ENCODE measurements around the gene ASB15. TPM values are rescaled to one million over a fixed set of nuclear protein-coding genes. Genes with fewer than 3 reads are reported as not detected.

The ASB15 gene
- total and polyA plus RNA-seq, 2 of the 8 experiments (the other 6 are each of a cell fraction or from before 2014, with no cell fraction given): not detected

DNA sequence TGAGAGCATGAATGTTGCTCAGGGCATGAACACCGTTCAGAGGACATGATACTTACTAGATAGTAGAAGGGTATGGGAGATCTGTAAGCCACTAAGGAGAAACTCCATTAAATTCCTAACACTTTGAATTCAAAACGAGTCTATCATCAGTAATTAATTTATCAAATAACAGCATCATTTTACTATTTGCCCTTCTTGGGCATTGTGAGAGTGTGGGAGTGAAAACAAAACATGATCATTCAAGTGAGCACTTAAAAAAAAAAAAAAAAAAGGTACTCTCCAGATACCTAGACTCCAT, 20.5 kb upstream of the ASB15 start:
- H3K14ac ChIP-seq (ENCODE audit: insufficient read length): no peak overlapping the region
- H2BK120ac ChIP-seq (replicated peaks; ENCODE audit: low read depth, low read length): no peak overlapping the region
- H3K4me3 ChIP-seq (ENCODE audit: extremely low read depth in 1 of 4, insufficient read depth in 2 of 4, low read depth in 3 of 4, low read length in 4 of 4): no peak overlapping the region
- H3K79me1 ChIP-seq (ENCODE audit: low read depth, low read length): no peaks in the 10 kb centered on the region
- ChIA-PET POLR2A (ENCODE audit: partially characterized antibody) (interaction anchor here (1.4 kb wide), 1 partner anchor 14 kb away, joined by 3 read pairs; no protein-coding TSS in a partner anchor), CTCF (ENCODE audit: partially characterized antibody) (interaction anchor here (0.7 to 6.5 kb wide), 27 partner anchors 11 to 291 kb away, joined by 3 to 38 read pairs (median 5); partner anchors contain the start of gene NDUFA5)
- no peak overlapping the region for H3K4me2 ChIP-seq (ENCODE audit: insufficient read depth in 1 of 2, low read depth in 2 of 2, low read length in 2 of 2)
- no peaks in the 10 kb centered on the region for H3K9me3 ChIP-seq (ENCODE audit: insufficient read depth in 2 of 2, low read depth in 1 of 2, low read length in 1 of 2)
- no peak overlapping the region for H2BK15ac ChIP-seq (ENCODE audit: low read length)
- no peak overlapping the region for H3K23ac ChIP-seq (ENCODE audit: insufficient read length)
- H4K20me1 ChIP-seq (replicated peaks in 1 of 2; ENCODE audit: control insufficient read depth in 1 of 2, insufficient read depth in 2 of 2, low read length in 2 of 2): no peaks in the 10 kb centered on the region
- WGBS, 2 experiments (ENCODE audit: extremely low coverage in 1 of 2, insufficient coverage in 1 of 2, insufficient read length in 1 of 2, insufficient replicate concordance in 2 of 2, low coverage in 1 of 2, low lambda C conversion rate in 2 of 2, missing lambda C conversion rate in 1 of 2): 54% methylated on average over 2 of the region's 2 CpGs; no CpG with 5 or more reads in 1 of the 2 experiments
- H2BK20ac ChIP-seq (ENCODE audit: low read length): no peak overlapping the region
- peaks cover 0 to 3% (median 0%) of the 10 kb centered on the region in 4 experiments; a peak in 4 of 7 replicates for H3K4me1 ChIP-seq (replicated peaks in 1 of 4; ENCODE audit: control insufficient read depth in 3 of 4, insufficient read depth in 4 of 4, low read length in 3 of 4)
- H3K4ac ChIP-seq (replicated peaks; ENCODE audit: insufficient read length, low read depth, low read length): no peak overlapping the region
- H4K5ac ChIP-seq (ENCODE audit: insufficient read length, low read depth, low read length): no peak overlapping the region
- H3K79me2 ChIP-seq (ENCODE audit: control insufficient read depth in 1 of 2, insufficient read depth in 2 of 2, low read length in 2 of 2): no peaks in the 10 kb centered on the region
- no peak overlapping the region for H3K56ac ChIP-seq (replicated peaks; ENCODE audit: insufficient read length, low read depth, low read length)
- H2AK5ac ChIP-seq (ENCODE audit: low read depth, low read length): no peak overlapping the region
- H2BK12ac ChIP-seq (ENCODE audit: low read depth, low read length): no peak overlapping the region
- H3K18ac ChIP-seq (ENCODE audit: extremely low read depth, low read length): no peak overlapping the region
- H4K91ac ChIP-seq (replicated peaks; ENCODE audit: insufficient read length, low read length): no peak overlapping the region
- no peak overlapping the region for H3K27ac ChIP-seq (ENCODE audit: low read depth, low read length)
- no peak overlapping the region for H3K9ac ChIP-seq (replicated peaks in 1 of 4; ENCODE audit: extremely low read depth in 1 of 4, low read depth in 3 of 4, low read length in 3 of 4)
- no peak overlapping the region for H2BK5ac ChIP-seq (ENCODE audit: low read depth, low read length)
- H3K36me3 ChIP-seq (ENCODE audit: control insufficient read depth in 2 of 4, insufficient read depth in 4 of 4, low read length in 3 of 4): no peaks in the 10 kb centered on the region
- no peak for DNase-seq (ENCODE audit: low read depth in 1 of 2, low spot score in 2 of 2)
- no peaks in the 10 kb centered on the region for H3K23me2 ChIP-seq (ENCODE audit: low read depth, low read length)
- H3K27me3 ChIP-seq (replicated peaks in 1 of 4; ENCODE audit: control insufficient read depth in 3 of 4, extremely low read depth in 1 of 4, insufficient read depth in 3 of 4, low read length in 3 of 4): no peaks in the 10 kb centered on the region
- FAIRE-seq: no peak
- peak overlapping the region; percentile 91; the same call in 1 of the 2 replicates for H2AFZ ChIP-seq (ENCODE audit: low read length)
- H4K8ac ChIP-seq (ENCODE audit: extremely low read depth, insufficient read depth, low read length): no peak overlapping the region
- TF ChIP-seq RNF2 (IDR thresholded peaks at IDR 0.05; ENCODE audit: borderline replicate concordance, low read depth, low read length, missing control alignments, poor library complexity, severe bottlenecking): no peak
- no peak for TF ChIP-seq SP4 (IDR thresholded peaks at IDR 0.05; ENCODE audit: low read length)
- TF ChIP-seq BACH1 (IDR thresholded peaks at IDR 0.05; ENCODE audit: low read length): no peak
- TF ChIP-seq RAD21 (IDR thresholded peaks at IDR 0.05 in 1 of 2, conservative IDR thresholded peaks at IDR 0.05 in 1 of 2; ENCODE audit: low read depth in 2 of 2, low read length in 2 of 2): no peak
- TF ChIP-seq, protein P1, sequence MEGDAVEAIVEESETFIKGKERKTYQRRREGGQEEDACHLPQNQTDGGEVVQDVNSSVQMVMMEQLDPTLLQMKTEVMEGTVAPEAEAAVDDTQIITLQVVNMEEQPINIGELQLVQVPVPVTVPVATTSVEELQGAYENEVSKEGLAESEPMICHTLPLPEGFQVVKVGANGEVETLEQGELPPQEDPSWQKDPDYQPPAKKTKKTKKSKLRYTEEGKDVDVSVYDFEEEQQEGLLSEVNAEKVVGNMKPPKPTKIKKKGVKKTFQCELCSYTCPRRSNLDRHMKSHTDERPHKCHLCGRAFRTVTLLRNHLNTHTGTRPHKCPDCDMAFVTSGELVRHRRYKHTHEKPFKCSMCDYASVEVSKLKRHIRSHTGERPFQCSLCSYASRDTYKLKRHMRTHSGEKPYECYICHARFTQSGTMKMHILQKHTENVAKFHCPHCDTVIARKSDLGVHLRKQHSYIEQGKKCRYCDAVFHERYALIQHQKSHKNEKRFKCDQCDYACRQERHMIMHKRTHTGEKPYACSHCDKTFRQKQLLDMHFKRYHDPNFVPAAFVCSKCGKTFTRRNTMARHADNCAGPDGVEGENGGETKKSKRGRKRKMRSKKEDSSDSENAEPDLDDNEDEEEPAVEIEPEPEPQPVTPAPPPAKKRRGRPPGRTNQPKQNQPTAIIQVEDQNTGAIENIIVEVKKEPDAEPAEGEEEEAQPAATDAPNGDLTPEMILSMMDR (IDR thresholded peaks at IDR 0.05; ENCODE audit: control extremely low read depth in 1 of 3, insufficient read depth in 1 of 3, low read depth in 1 of 3, low read length in 3 of 3): no peak
- TF ChIP-seq CEBPB (IDR thresholded peaks at IDR 0.05; ENCODE audit: low read depth, low read length): no peak
- TF ChIP-seq, protein P2, sequence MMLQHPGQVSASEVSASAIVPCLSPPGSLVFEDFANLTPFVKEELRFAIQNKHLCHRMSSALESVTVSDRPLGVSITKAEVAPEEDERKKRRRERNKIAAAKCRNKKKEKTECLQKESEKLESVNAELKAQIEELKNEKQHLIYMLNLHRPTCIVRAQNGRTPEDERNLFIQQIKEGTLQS (IDR thresholded peaks at IDR 0.05; ENCODE audit: insufficient read depth, low read depth, low read length): no peak
- TF ChIP-seq E2F6 (IDR thresholded peaks at IDR 0.05): no peak
- TF ChIP-seq POLR2A (IDR thresholded peaks at IDR 0.05; ENCODE audit: control extremely low read depth in 1 of 2, low read depth in 2 of 2, low read length in 2 of 2): no peak
- no peak for TF ChIP-seq BCL11A (IDR thresholded peaks at IDR 0.05; ENCODE audit: low read depth in 2 of 2, low read length in 2 of 2)
